Uterus (tissue), 4 donors: ENCODE results near the gene PLD6. TPM values are rescaled to one million over a fixed set of nuclear protein-coding genes. Genes with fewer than 3 reads are reported as not detected.

Experiments used
- DNase-seq, 2 donors: peaks; one replicate each; pipeline ENCODE4 v3.0.0-alpha.2; 2019 to 2020
- H3K27ac ChIP-seq, 2 donors: fragments of 200-600 bp; sonication (generic); 1 replicate in 1 of 2; 2 replicates in 1 of 2; pipeline ENCODE4 v1.5.1; 2016 to 2018
- H3K27me3 ChIP-seq, 2 donors: fragments of 200-600 bp; sonication (generic); one replicate each; pipeline ENCODE4 v1.5.1; 2018 to 2019; ENCODE audit warnings: control low read depth in 1 of 2
- H3K36me3 ChIP-seq, 2 donors: fragments of 200-600 bp; sonication (generic); one replicate each; pipeline ENCODE4 v1.5.1; 2019; ENCODE audit warnings: control low read depth in 1 of 2
- H3K4me1 ChIP-seq, 2 donors: fragments of 200-600 bp; sonication (generic); one replicate each; pipeline ENCODE4 v1.5.1; 2018 to 2019; ENCODE audit warnings: control low read depth in 1 of 2
- H3K4me3 ChIP-seq, 2 donors: fragments of 200-600 bp; sonication (generic); 1 replicate in 1 of 2; 2 replicates in 1 of 2; pipeline ENCODE4 v1.5.1; 2018 to 2019; ENCODE audit warnings: mild to moderate bottlenecking in 1 of 2
- H3K9me3 ChIP-seq, 2 donors: fragments of 200-600 bp; sonication (generic); one replicate each; pipeline ENCODE4 v1.5.1; 2019; ENCODE audit warnings: control low read depth in 1 of 2
- CTCF ChIP-seq, 4 experiments: fragments of 200-600 bp in 2 of 4; fragments of 450-650 bp in 2 of 4; sonication (generic) in 2 of 4; IDR thresholded peaks; one replicate each; pipeline ENCODE4 v1.5.1; 2016 to 2019; ENCODE audit warnings: antibody characterized with exemption in 4 of 4, mild to moderate bottlenecking in 2 of 4, moderate library complexity in 1 of 4
- POLR2A ChIP-seq, 2 donors: fragments of 450-650 bp; IDR thresholded peaks; one replicate each; pipeline ENCODE4 v1.6.1; 2016; ENCODE audit warnings: antibody characterized with exemption in 2 of 2, mild to moderate bottlenecking in 1 of 2, moderate library complexity in 1 of 2
- intact Hi-C: fragments of 100-400 bp; cut with DNase I; formaldehyde crosslinking; loops from one replicate; pipeline ENCODE4 v1.15.1; 2023; ENCODE audit warnings: low total_unique reads
- total RNA-seq, 4 donors: library from RNA; depleted of rRNA in 3 of 4; stranded (reverse); fragments of >200 nt in 3 of 4; gene quantifications; one replicate each; pipeline versions ENCODE4 v1.1.0 to v1.2.4, GENCODE V29; 2014 to 2023
- donor health status: DM: yes; HTN: yes; CAD: no.

The PLD6 gene
- total RNA-seq, 4 donors from 2014 or later = 0.77 to 8.1 (median 5.0) TPM

GRCh38 chr17:17214646-17215436, 8.7 kb upstream of the PLD6 start:
- Histone ChIP-seq H3K27ac (no peak overlapping the region), H3K9me3 (no peaks in the 10 kb centered on the region), H3K27me3 (no peaks in the 10 kb centered on the region), H3K4me1 (no peaks in the 10 kb centered on the region), H3K4me3 (no peak overlapping the region), H3K36me3 (no peaks in the 10 kb centered on the region)
- TF ChIP-seq CTCF (IDR thresholded peaks at IDR 0.05) = no peak
- no peak for TF ChIP-seq POLR2A (IDR thresholded peaks at IDR 0.05)
- intact Hi-C loops = no loop called here
- DNase-seq = no peak

GRCh38 chr17:17213775-17214174, 7.6 kb upstream of the PLD6 start:
- H3K27ac ChIP-seq = no peak overlapping the region
- H3K27me3 ChIP-seq = no peaks in the 10 kb centered on the region
- H3K36me3 ChIP-seq = no peaks in the 10 kb centered on the region
- TF ChIP-seq POLR2A (IDR thresholded peaks at IDR 0.05) (no peak), CTCF (IDR thresholded peaks at IDR 0.05) (no peak)
- no peak for DNase-seq
- H3K4me3 ChIP-seq = no peak overlapping the region
- no peaks in the 10 kb centered on the region for H3K9me3 ChIP-seq
- H3K4me1 ChIP-seq = no peaks in the 10 kb centered on the region
- intact Hi-C loops = no loop called here

GRCh38 chr17:17207998-17208397, 1.9 kb upstream of the PLD6 start:
- H3K4me3 ChIP-seq = no peak overlapping the region
- no peaks in the 10 kb centered on the region for H3K36me3 ChIP-seq
- peaks cover 0 to 17% of the 10 kb centered on the region in 2 donors for H3K4me1 ChIP-seq
- H3K27ac ChIP-seq = peak overlapping the region; percentile 80 to 86
- no peaks in the 10 kb centered on the region for H3K27me3 ChIP-seq
- intact Hi-C loops = no loop called here
- no peak for DNase-seq
- no peaks in the 10 kb centered on the region for H3K9me3 ChIP-seq
- TF ChIP-seq POLR2A (IDR thresholded peaks at IDR 0.05) = no peak
- TF ChIP-seq CTCF (IDR thresholded peaks at IDR 0.05) = no peak

- Histone ChIP-seq H3K4me3 (peak overlapping the region in 1 of 2 donors; percentile 48), H3K27ac (peak overlapping the region; percentile 80 to 86), H3K36me3 (no peaks in the 10 kb centered on the region), H3K27me3 (no peaks in the 10 kb centered on the region), H3K4me1 (peaks cover 0 to 17% of the 10 kb centered on the region in 2 donors), H3K9me3 (no peaks in the 10 kb centered on the region)
- DNase-seq = no peak
- intact Hi-C loops = no loop called here
- TF ChIP-seq CTCF (IDR thresholded peaks at IDR 0.05) (no peak), POLR2A (IDR thresholded peaks at IDR 0.05) (no peak)
These were observed 791 bp upstream of the PLD6 start for GRCh38 chr17:17206913-17207335.

GRCh38 chr17:17205368-17206123, 587 bp downstream of the PLD6 start:
- peak; percentile 53 to 61 for DNase-seq
- TF ChIP-seq CTCF (IDR thresholded peaks at IDR 0.05) (no peak), POLR2A (IDR thresholded peaks at IDR 0.05) (no peak)
- Histone ChIP-seq H3K27me3 (no peaks in the 10 kb centered on the region), H3K9me3 (no peaks in the 10 kb centered on the region), H3K4me3 (peak overlapping the region; percentile 34 to 48), H3K36me3 (no peaks in the 10 kb centered on the region), H3K4me1 (peaks cover 0 to 17% of the 10 kb centered on the region in 2 donors), H3K27ac (peak overlapping the region; percentile 80 to 86)
- intact Hi-C loops = no loop called here
